Suprapubic skin (tissue), 4 donors: ENCODE measurements around the gene GAPDHS. TPM values are rescaled to one million over a fixed set of nuclear protein-coding genes. Genes with fewer than 3 reads are reported as not detected.

ENCODE experiments used
- DNase-seq, 2 donors: peaks; one replicate each; pipeline ENCODE4 v3.0.0-alpha.2; 2019; ENCODE audit warnings: low spot score in 2 of 2
- H3K27ac ChIP-seq: fragments of 200-600 bp; sonication (generic); one replicate; pipeline ENCODE4 v1.5.1; 2019
- H3K27me3 ChIP-seq: fragments of 200-600 bp; sonication (generic); one replicate; pipeline ENCODE4 v1.5.1; 2019
- H3K36me3 ChIP-seq: fragments of 200-600 bp; sonication (generic); one replicate; pipeline ENCODE4 v1.5.1; 2019
- H3K4me1 ChIP-seq: fragments of 200-600 bp; sonication (generic); one replicate; pipeline ENCODE4 v1.5.1; 2019
- H3K4me3 ChIP-seq: fragments of 200-600 bp; sonication (generic); one replicate; pipeline ENCODE4 v1.5.1; 2019; ENCODE audit warnings: mild to moderate bottlenecking
- H3K9me3 ChIP-seq: fragments of 200-600 bp; sonication (generic); one replicate; pipeline ENCODE4 v1.5.1; 2019
- CTCF ChIP-seq, 2 donors: fragments of 200-600 bp in 1 of 2; fragments of 450-650 bp in 1 of 2; sonication (generic) in 1 of 2; IDR thresholded peaks; one replicate each; pipeline ENCODE4 v1.5.1; 2016 to 2019; ENCODE audit warnings: antibody characterized with exemption in 2 of 2, mild to moderate bottlenecking in 1 of 2, moderate library complexity in 1 of 2
- EP300 ChIP-seq: sonication (generic); formaldehyde crosslinking; IDR thresholded peaks from one replicate; pipeline ENCODE4 v1.6.1; 2017; ENCODE audit warnings: antibody characterized with exemption
- POLR2A ChIP-seq, 2 donors: fragments of 450-650 bp; IDR thresholded peaks; one replicate each; pipeline ENCODE4 v1.6.1; 2017; ENCODE audit warnings: antibody characterized with exemption in 2 of 2, mild to moderate bottlenecking in 2 of 2, moderate library complexity in 2 of 2
- POLR2AphosphoS5 ChIP-seq, 3 donors: sonication (generic); formaldehyde crosslinking; IDR thresholded peaks; one replicate each; pipeline ENCODE4 v1.6.1; 2017; ENCODE audit warnings: antibody characterized with exemption in 3 of 3
- WGBS: methylation state at CpG from one replicate; pipeline ENCODE4 v1.1.5; 2018; 5-methylcytosine and 5-hydroxymethylcytosine counted together
- total RNA-seq, 4 donors: library from RNA; depleted of rRNA; stranded (reverse); fragments of >200 nt; gene quantifications; one replicate each; pipeline ENCODE4 v1.1.0, GENCODE V29; 2016

Gene GAPDHS
- total RNA-seq, 4 donors from 2014 or later, result 4.1 to 8.4 (median 6.4) TPM

- 41% methylated on average over 14 of the region's 19 CpGs for WGBS
- Histone ChIP-seq H3K27ac (peak overlapping the region; percentile 70), H3K36me3 (no peaks in the 10 kb centered on the region), H3K4me3 (no peak overlapping the region), H3K27me3 (peaks cover 69% of the 10 kb centered on the region), H3K4me1 (peaks cover 33% of the 10 kb centered on the region), H3K9me3 (no peaks in the 10 kb centered on the region)
- no peak for DNase-seq
- TF ChIP-seq POLR2A (IDR thresholded peaks at IDR 0.05), result no peak
Observed at GRCh38 chr19:35529241-35530218, 3.7 kb upstream of the GAPDHS start.

- H3K4me1 ChIP-seq, result peaks cover 33% of the 10 kb centered on the region
- no peak overlapping the region for H3K27ac ChIP-seq
- no peak for DNase-seq
- 50% methylated on average over 6 of the region's 6 CpGs for WGBS
- no peak overlapping the region for H3K4me3 ChIP-seq
- H3K9me3 ChIP-seq, result no peaks in the 10 kb centered on the region
- H3K27me3 ChIP-seq, result peaks cover 58% of the 10 kb centered on the region
- H3K36me3 ChIP-seq, result no peaks in the 10 kb centered on the region
- TF ChIP-seq POLR2AphosphoS5 (IDR thresholded peaks at IDR 0.05) (no peak), POLR2A (IDR thresholded peaks at IDR 0.05) (no peak)
Observed at GRCh38 chr19:35531291-35531690, 2.0 kb upstream of the GAPDHS start.

- peaks cover 22% of the 10 kb centered on the region for H3K4me1 ChIP-seq
- WGBS, result 40% methylated on average over 1 of the region's 30 CpGs
- no peak overlapping the region for H3K27ac ChIP-seq
- TF ChIP-seq POLR2AphosphoS5 (IDR thresholded peaks at IDR 0.05), result no peak
- TF ChIP-seq EP300, result no peak
- no peak for TF ChIP-seq POLR2A (IDR thresholded peaks at IDR 0.05)
- no peak for TF ChIP-seq CTCF (IDR thresholded peaks at IDR 0.05)
- no peaks in the 10 kb centered on the region for H3K9me3 ChIP-seq
- DNase-seq, result no peak
- H3K36me3 ChIP-seq, result no peaks in the 10 kb centered on the region
- peak overlapping the region; percentile 26 for H3K4me3 ChIP-seq
- H3K27me3 ChIP-seq, result peaks cover 32% of the 10 kb centered on the region
Observed at GRCh38 chr19:35533822-35534392, 651 bp downstream of the GAPDHS start.

- H3K27ac ChIP-seq, result no peak overlapping the region
- peaks cover 13% of the 10 kb centered on the region for H3K4me1 ChIP-seq
- H3K9me3 ChIP-seq, result no peaks in the 10 kb centered on the region
- no peak for DNase-seq
- no peak for TF ChIP-seq POLR2A (IDR thresholded peaks at IDR 0.05)
- TF ChIP-seq CTCF (IDR thresholded peaks at IDR 0.05), result no peak
- no peak for TF ChIP-seq EP300
- no peak for TF ChIP-seq POLR2AphosphoS5 (IDR thresholded peaks at IDR 0.05)
- H3K27me3 ChIP-seq, result peaks cover 21% of the 10 kb centered on the region
- WGBS, result 62% methylated on average over 10 of the region's 10 CpGs
- no peaks in the 10 kb centered on the region for H3K36me3 ChIP-seq
- no peak overlapping the region for H3K4me3 ChIP-seq
Observed at GRCh38 chr19:35534803-35535480, 1.7 kb downstream of the GAPDHS start.

GRCh38 chr19:35539314-35539713, 6.1 kb downstream of the GAPDHS start:
- TF ChIP-seq POLR2A (IDR thresholded peaks at IDR 0.05) (no peak), POLR2AphosphoS5 (IDR thresholded peaks at IDR 0.05) (no peak), CTCF (IDR thresholded peaks at IDR 0.05) (no peak), EP300 (no peak)
- WGBS, result 84% methylated on average over 6 of the region's 6 CpGs

GRCh38 chr19:35539850-35540249, 6.6 kb downstream of the GAPDHS start:
- no peaks in the 10 kb centered on the region for H3K27me3 ChIP-seq
- peaks cover 10% of the 10 kb centered on the region for H3K4me1 ChIP-seq
- DNase-seq, result no peak
- peaks cover 11% of the 10 kb centered on the region for H3K36me3 ChIP-seq
- 90% methylated on average over 11 of the region's 12 CpGs for WGBS
- H3K27ac ChIP-seq, result no peak overlapping the region
- no peaks in the 10 kb centered on the region for H3K9me3 ChIP-seq
- H3K4me3 ChIP-seq, result no peak overlapping the region
- TF ChIP-seq POLR2A (IDR thresholded peaks at IDR 0.05), result no peak
- TF ChIP-seq POLR2AphosphoS5 (IDR thresholded peaks at IDR 0.05), result no peak
- no peak for TF ChIP-seq EP300
- no peak for TF ChIP-seq CTCF (IDR thresholded peaks at IDR 0.05)

More at GRCh38 chr19:35539314-35539713, 6.1 kb downstream of the GAPDHS start:
- Histone ChIP-seq H3K36me3 (peaks cover 11% of the 10 kb centered on the region), H3K9me3 (no peaks in the 10 kb centered on the region), H3K4me1 (peaks cover 6% of the 10 kb centered on the region), H3K27ac (no peak overlapping the region), H3K27me3 (peaks cover 2% of the 10 kb centered on the region), H3K4me3 (no peak overlapping the region)
- no peak for DNase-seq
